PC-3 (cell line): ENCODE data around the gene RPL10A. TPM values are rescaled to one million over a fixed set of nuclear protein-coding genes. Genes with fewer than 3 reads are reported as not detected.
"Not testable (repeated sequence)": the region's sequence is repeated elsewhere in the genome, so short reads cannot be mapped to it uniquely, and the experiment has no call there.

Source experiments
- ATAC-seq: fragments of 200-7000 bp; cut with Tn5 transposase; 2 replicates; pipeline ENCODE4 v1.9.1; 2020; ENCODE audit warnings: mild to moderate bottlenecking, moderate library complexity
- BruUV-seq: library from RNA; stranded (reverse); fragments of 400-500 nt; replicated peaks from 2 replicates; lab custom pipeline; 2021; lab: Mats Ljungman, UMichigan
- CTCF ChIA-PET: fragments of 300-600 bp; sonication (Branson Sonifier 250); formaldehyde crosslinking; loops from one replicate; lab custom pipeline; 2022; ENCODE audit warnings: antibody characterized with exemption; lab: Charles Lee
- POLR2A ChIA-PET: fragments of 300-600 bp; sonication (Branson Sonifier 250); formaldehyde crosslinking; loops from one replicate; lab custom pipeline; 2022; ENCODE audit warnings: antibody characterized with exemption; ENCODE audit not compliant: unreplicated experiment; lab: Charles Lee
- DNase-seq: peaks from one replicate; pipeline ENCODE4 v3.0.0-alpha.2; 2015
- H2AFZ ChIP-seq: fragments of 300-600 bp; sonication (generic); 2 replicates; pipeline ENCODE4 v1.6.0; 2016; ENCODE audit warnings: antibody characterized with exemption, low read length
- H3F3A ChIP-seq: fragments of 300-600 bp; sonication (generic); one replicate; pipeline ENCODE4 v1.6.0; 2017; ENCODE audit warnings: antibody characterized with exemption, low read length, control low read depth, mild to moderate bottlenecking; ENCODE audit not compliant: unreplicated experiment
- H3K27ac ChIP-seq: fragments of 300-600 bp; sonication (generic); 2 replicates; pipeline ENCODE4 v1.5.1; 2016; ENCODE audit warnings: mild to moderate bottlenecking, low read length
- H3K27me3 ChIP-seq: fragments of 300-600 bp; sonication (generic); 2 replicates; pipeline ENCODE4 v1.6.1; 2016; ENCODE audit warnings: low read length, mixed read lengths
- H3K36me3 ChIP-seq: fragments of 300-600 bp; sonication (generic); 2 replicates; pipeline ENCODE4 v1.6.1; 2016; ENCODE audit warnings: low read depth, mixed run types, low read length, mixed read lengths
- H3K4me1 ChIP-seq: fragments of 300-600 bp; sonication (generic); 2 replicates; pipeline ENCODE4 v1.5.1; 2016; ENCODE audit warnings: low read length; ENCODE audit not compliant: insufficient read depth
- H3K4me2 ChIP-seq: fragments of 300-600 bp; sonication (generic); 2 replicates; pipeline ENCODE4 v1.6.0; 2016; ENCODE audit warnings: low read length
- H3K4me3 ChIP-seq: fragments of 300-600 bp; sonication (generic); 2 replicates; pipeline ENCODE4 v1.5.1; 2016; ENCODE audit warnings: mild to moderate bottlenecking, low read length, mixed read lengths
- H3K79me2 ChIP-seq: fragments of 300-600 bp; sonication (generic); 2 replicates; pipeline ENCODE4 v1.6.1; 2017; ENCODE audit warnings: low read length, mixed read lengths
- H3K9ac ChIP-seq: fragments of 300-600 bp; sonication (generic); 2 replicates; pipeline ENCODE4 v1.6.0; 2016; ENCODE audit warnings: mild to moderate bottlenecking, low read length
- H3K9me2 ChIP-seq: fragments of 300-600 bp; sonication (generic); replicated peaks from 2 replicates; pipeline ENCODE4 v1.6.1; 2016; ENCODE audit warnings: mixed run types, low read length, mixed read lengths
- H3K9me3 ChIP-seq: fragments of 300-600 bp; sonication (generic); 2 replicates; pipeline ENCODE4 v1.6.1; 2016; ENCODE audit warnings: low read length, mixed read lengths
- H4K20me1 ChIP-seq: fragments of 300-600 bp; sonication (generic); 2 replicates; pipeline ENCODE4 v1.6.1; 2016; ENCODE audit warnings: low read length, mixed read lengths
- EZH2 ChIP-seq: fragments of 300-600 bp; sonication (generic); IDR thresholded peaks from one replicate; pipeline ENCODE4 v1.6.1; 2017; ENCODE audit warnings: antibody characterized with exemption, mild to moderate bottlenecking, low read length; ENCODE audit not compliant: unreplicated experiment
- EZH2phosphoT487 ChIP-seq: fragments of 300-600 bp; sonication (generic); IDR thresholded peaks from 2 replicates; pipeline ENCODE4 v1.6.1; 2018; ENCODE audit warnings: mild to moderate bottlenecking, antibody characterized with exemption, low read length, borderline replicate concordance
- intact Hi-C: fragments of 100-400 bp; cut with micrococcal nuclease; formaldehyde crosslinking; loops from 2 replicates; pipeline ENCODE4 v1.9.0; 2023
- total RNA-seq: library from RNA; depleted of rRNA; stranded (reverse); fragments of >200 nt; gene quantifications from 2 replicates; pipeline ENCODE4 v1.2.3, GENCODE V29; 2014
- TF ChIP-seq, protein P1 (sequence below): fragments of 300-600 bp; sonication (generic); conservative IDR thresholded peaks from 2 replicates; pipeline ENCODE4 v1.5.1; 2017; ENCODE audit warnings: antibody characterized with exemption, low read depth, mild to moderate bottlenecking, low read length

The RPL10A gene
- total RNA-seq, 1 experiment from 2014 or later = 1,509 TPM

DNA sequence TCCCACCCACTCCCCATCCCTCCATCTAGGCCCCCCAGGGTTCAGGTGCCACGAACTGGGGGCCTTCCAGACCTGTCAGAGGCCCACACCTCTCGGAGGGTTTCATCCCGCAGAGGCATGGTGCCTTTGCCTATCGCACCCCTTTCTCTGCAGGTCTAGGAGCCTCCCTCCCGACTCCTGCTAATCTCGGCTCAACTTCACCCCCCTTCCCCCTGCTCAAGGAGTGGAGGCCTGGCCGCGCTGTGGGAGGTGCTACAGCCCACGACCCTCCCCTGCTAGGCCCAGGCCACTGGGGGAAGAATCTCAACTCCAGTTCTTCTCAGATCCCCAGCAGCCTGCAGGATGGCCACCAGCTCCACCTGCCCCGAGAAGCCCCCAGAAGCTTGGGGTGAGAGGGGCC lies 44.5 kb downstream of the RPL10A start, which contains the start of gene TULP1:
TULP1 (minus strand) TSS at position 157 of the 400 bp plus-strand sequence; CDS start at position 119, 38 bp downstream.
- BruUV-seq = no TSS peak
- ChIA-PET CTCF (no interaction called here), POLR2A (no interaction called here)
- H3K9me2 ChIP-seq = no peaks in the 10 kb centered on the region
- ATAC-seq = no peak
- no peak for DNase-seq
- no peaks in the 10 kb centered on the region for H3K4me1 ChIP-seq
- no peak within 1 kb of the TSS for H3K9ac ChIP-seq
- H3F3A ChIP-seq = no peaks in the 10 kb centered on the region
- no peaks in the 10 kb centered on the region for H3K27me3 ChIP-seq
- no peaks in the 10 kb centered on the region for H4K20me1 ChIP-seq
- H3K36me3 ChIP-seq = no peaks in the 10 kb centered on the region
- no peak within 1 kb of the TSS for H2AFZ ChIP-seq
- no peak within 1 kb of the TSS for H3K4me2 ChIP-seq
- no peaks in the 10 kb centered on the region for H3K9me3 ChIP-seq
- intact Hi-C loops = no loop called here
- TF ChIP-seq, protein P1, sequence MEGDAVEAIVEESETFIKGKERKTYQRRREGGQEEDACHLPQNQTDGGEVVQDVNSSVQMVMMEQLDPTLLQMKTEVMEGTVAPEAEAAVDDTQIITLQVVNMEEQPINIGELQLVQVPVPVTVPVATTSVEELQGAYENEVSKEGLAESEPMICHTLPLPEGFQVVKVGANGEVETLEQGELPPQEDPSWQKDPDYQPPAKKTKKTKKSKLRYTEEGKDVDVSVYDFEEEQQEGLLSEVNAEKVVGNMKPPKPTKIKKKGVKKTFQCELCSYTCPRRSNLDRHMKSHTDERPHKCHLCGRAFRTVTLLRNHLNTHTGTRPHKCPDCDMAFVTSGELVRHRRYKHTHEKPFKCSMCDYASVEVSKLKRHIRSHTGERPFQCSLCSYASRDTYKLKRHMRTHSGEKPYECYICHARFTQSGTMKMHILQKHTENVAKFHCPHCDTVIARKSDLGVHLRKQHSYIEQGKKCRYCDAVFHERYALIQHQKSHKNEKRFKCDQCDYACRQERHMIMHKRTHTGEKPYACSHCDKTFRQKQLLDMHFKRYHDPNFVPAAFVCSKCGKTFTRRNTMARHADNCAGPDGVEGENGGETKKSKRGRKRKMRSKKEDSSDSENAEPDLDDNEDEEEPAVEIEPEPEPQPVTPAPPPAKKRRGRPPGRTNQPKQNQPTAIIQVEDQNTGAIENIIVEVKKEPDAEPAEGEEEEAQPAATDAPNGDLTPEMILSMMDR = no peak
- TF ChIP-seq EZH2phosphoT487 (no peak), EZH2 (no peak)
- no peak within 1 kb of the TSS for H3K27ac ChIP-seq
- H3K4me3 ChIP-seq = no peak within 1 kb of the TSS
- no peaks in the 10 kb centered on the region for H3K79me2 ChIP-seq

- Histone ChIP-seq H3K9ac (no peak overlapping the region), H3K27me3 (no peaks in the 10 kb centered on the region), H3K4me2 (no peak overlapping the region), H3K27ac (no peak overlapping the region), H3K36me3 (no peaks in the 10 kb centered on the region), H3K79me2 (no peaks in the 10 kb centered on the region), H3K9me2 (no peaks in the 10 kb centered on the region), H2AFZ (no peak overlapping the region), H3K4me3 (no peak overlapping the region), H4K20me1 (no peaks in the 10 kb centered on the region), H3F3A (no peaks in the 10 kb centered on the region), H3K4me1 (no peaks in the 10 kb centered on the region), H3K9me3 (no peaks in the 10 kb centered on the region)
- no TSS peak for BruUV-seq
- TF ChIP-seq EZH2phosphoT487 (no peak), EZH2 (no peak)
- TF ChIP-seq, protein P1 = no peak
- ATAC-seq (no peak), DNase-seq (no peak)
- POLR2A ChIA-PET = no interaction called here
- CTCF ChIA-PET = no interaction called here
- intact Hi-C loops = no loop called here
Measured at GRCh38 chr6:35514587-35514986, 46.4 kb downstream of the RPL10A start.

DNA sequence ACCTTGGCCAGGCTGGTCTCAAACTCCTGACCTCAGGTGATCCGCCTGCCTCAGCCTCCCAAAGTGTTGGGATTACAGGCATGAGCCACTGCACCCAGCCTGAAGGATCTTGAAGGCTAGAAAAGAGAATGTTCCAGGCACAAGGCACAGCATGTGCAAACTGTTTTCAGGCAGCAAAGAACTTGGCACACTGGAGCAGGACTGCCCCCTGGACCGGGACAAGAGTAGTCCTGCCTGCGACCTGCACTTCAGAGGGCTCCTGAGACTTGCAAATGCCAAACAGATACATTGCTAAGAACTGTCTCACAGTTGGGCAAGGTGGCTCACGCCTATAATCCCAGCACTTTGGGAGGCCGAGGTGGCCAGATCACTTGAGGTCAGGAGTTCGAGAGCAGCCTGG lies 47.7 kb downstream of the RPL10A start:
- H4K20me1 ChIP-seq, H2AFZ ChIP-seq, intact Hi-C loops, ATAC-seq, H3K9me3 ChIP-seq, H3K9ac ChIP-seq, H3K4me2 ChIP-seq, DNase-seq, H3K4me3 ChIP-seq, H3K4me1 ChIP-seq, BruUV-seq, H3K79me2 ChIP-seq, H3K27ac ChIP-seq, H3K9me2 ChIP-seq, H3F3A ChIP-seq, POLR2A ChIA-PET, CTCF ChIA-PET, H3K36me3 ChIP-seq, H3K27me3 ChIP-seq: not testable (repeated sequence)
